Heart left ventricle (tissue), 16 donors: ENCODE measurements around the gene CTNNA3. TPM values are rescaled to one million over a fixed set of nuclear protein-coding genes. Genes with fewer than 3 reads are reported as not detected.
"Not testable (repeated sequence)": the region's sequence is repeated elsewhere in the genome, so short reads cannot be mapped to it uniquely, and the experiment has no call there.

ENCODE experiments used
- ATAC-seq, 4 donors: fragments of 200-7000 bp; cut with Tn5 transposase; one replicate each; pipeline ENCODE4 v1.9.1; 2020 to 2022; ENCODE audit warnings: moderate library complexity in 4 of 4, mild to moderate bottlenecking in 3 of 4, moderate number of reproducible peaks in 1 of 4
- DNase-seq, 5 donors: peaks; one replicate each; pipeline ENCODE4 v3.0.0-alpha.2; 2020
- H3K27ac ChIP-seq, 12 donors: fragments of 200-600 bp; sonication (generic) in 4 of 12; one replicate each; pipeline versions ENCODE4 v1.5.0 to v1.8.0; 2016 to 2022; ENCODE audit warnings: mild to moderate bottlenecking in 2 of 12
- H3K27me3 ChIP-seq, 9 donors: fragments of 200-600 bp; sonication (generic) in 2 of 9; one replicate each; pipeline versions ENCODE4 v1.5.1 to v1.8.0; 2016 to 2022; ENCODE audit warnings: mild to moderate bottlenecking in 3 of 9
- H3K36me3 ChIP-seq, 9 donors: fragments of 200-600 bp; sonication (generic) in 2 of 9; one replicate each; pipeline versions ENCODE4 v1.5.0 to v1.8.0; 2018 to 2022; ENCODE audit warnings: mild to moderate bottlenecking in 2 of 9
- H3K4me1 ChIP-seq, 12 donors: fragments of 200-600 bp; sonication (generic) in 4 of 12; one replicate each; pipeline versions ENCODE4 v1.5.0 to v1.8.0; 2016 to 2022; ENCODE audit warnings: mild to moderate bottlenecking in 3 of 12
- H3K4me3 ChIP-seq, 12 donors: fragments of 200-600 bp; sonication (generic) in 4 of 12; one replicate each; pipeline versions ENCODE4 v1.5.0 to v1.8.0; 2017 to 2022; ENCODE audit warnings: mild to moderate bottlenecking in 9 of 12, moderate library complexity in 4 of 12
- H3K9me3 ChIP-seq, 12 donors: fragments of 200-600 bp; sonication (generic) in 4 of 12; one replicate each; pipeline versions ENCODE4 v1.5.0 to v1.8.0; 2016 to 2022; ENCODE audit warnings: mild to moderate bottlenecking in 1 of 12
- POLR2A ChIP-seq, 2 donors: fragments of 450-650 bp; IDR thresholded peaks; one replicate each; pipeline ENCODE4 v1.6.1; 2017; ENCODE audit warnings: antibody characterized with exemption in 2 of 2, mild to moderate bottlenecking in 2 of 2, moderate library complexity in 2 of 2
- WGBS, 4 donors: extraction: QIAGEN DNeasy Blood & Tissue Kit in 2 of 4; methylation state at CpG; one replicate each; pipeline versions ENCODE4 v1.1.5 to v1.1.7; 2013 to 2018; 5-methylcytosine and 5-hydroxymethylcytosine counted together
- intact Hi-C, 10 donors: fragments of 100-400 bp; cut with DNase I; formaldehyde crosslinking; loops; one replicate each; pipeline versions ENCODE4 v1.11.1 to v1.14.2; 2022
- polyA plus RNA-seq, 2 donors: library from polyadenylated mRNA; stranded (reverse); fragments of 200-250 nt; gene quantifications; one replicate each; pipeline ENCODE4 v1.2.3, GENCODE V29; 2013
- total RNA-seq, 9 donors: library from RNA; depleted of rRNA in 2 of 9; stranded (reverse); fragments of >200 nt in 2 of 9; fragmentation: NEBNext Ultra II Directional in 3 of 9; extraction: Animal tissue kit (Norgen Biotek cat#: 25700) in 3 of 9; gene quantifications; one replicate each; pipeline versions ENCODE4 v1.1.0 to v1.2.4, GENCODE V29; 2016 to 2023
- TF ChIP-seq, protein P1 (sequence below), 12 donors: fragments of 200-600 bp; sonication (generic) in 4 of 12; IDR thresholded peaks; one replicate each; pipeline versions ENCODE4 v1.5.0 to v1.8.0; 2018 to 2022; ENCODE audit warnings: antibody characterized with exemption in 12 of 12, mild to moderate bottlenecking in 5 of 12
- donor health status: ischemic (EF 13 %, LVEDD 7.1; RV severe dilation, severe dysfunction).
- donor health status: healthy with polysubstance abuse.
- donor health status: DM: no; HTN: yes; CAD: no.
- donor health status: DM: no; HTN: no; CAD: no.
- donor health status: ischemic (EF 25% LVEDD 6.9; RV normal size, moderate dysfunction).
- donor health status: ischemic (EF 25% LVEDD 5.7; RV mildly dilated, moderate dysfunction).
- donor health status: healthy.
- donor health status: DM: yes; HTN: yes; CAD: no.
- donor health status: ischemic (EF 35%, LVEDD 5.7; RV mildly dilated, moderate dysfunction).
- donor health status: nonischemic (EF 11% LVEDD 7.7; RV severe dilation, severe dysfunction).
- donor health status: DM: yes; HTN: yes; CAD: no.
- donor health status: PGD.
- donor health status: ischemic (EF 29% LVEDD 5.4; RV normal size, mild dysfunction).
- donor health status: nonischemic (EF 23%, LVEDD 6.1; RV moderate dilation, normal function).

CTNNA3 gene
- total and polyA plus RNA-seq, 11 donors, result 4.8 to 200 (median 99.0) TPM

DNA sequence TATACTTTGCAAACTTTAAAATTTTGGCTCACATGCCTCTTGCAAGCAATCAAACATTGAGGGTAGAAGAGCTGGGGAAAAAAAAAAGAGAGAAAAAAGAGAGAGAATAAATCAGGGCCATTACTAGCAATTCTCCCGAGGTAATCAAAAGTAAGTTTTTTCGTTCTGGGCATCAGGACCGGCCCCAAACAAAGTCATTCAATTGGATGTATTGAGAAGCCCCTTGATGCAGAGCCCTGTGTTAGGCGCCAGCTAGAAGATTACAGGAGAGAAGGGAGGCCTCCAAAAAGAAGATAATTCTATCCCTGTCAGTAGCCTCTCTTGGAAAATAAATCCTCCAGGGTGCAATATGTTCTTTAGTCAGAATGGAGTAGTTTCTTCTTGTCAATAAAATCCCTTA is 2.2 kb upstream of the CTNNA3 start:
- ATAC-seq (no peak), DNase-seq (no peak)
- no peaks in the 10 kb centered on the region for H3K36me3 ChIP-seq
- H3K4me3 ChIP-seq, result no peak overlapping the region
- peaks cover 0 to 7% (median 0%) of the 10 kb centered on the region in 9 donors for H3K27me3 ChIP-seq
- TF ChIP-seq, protein P1, sequence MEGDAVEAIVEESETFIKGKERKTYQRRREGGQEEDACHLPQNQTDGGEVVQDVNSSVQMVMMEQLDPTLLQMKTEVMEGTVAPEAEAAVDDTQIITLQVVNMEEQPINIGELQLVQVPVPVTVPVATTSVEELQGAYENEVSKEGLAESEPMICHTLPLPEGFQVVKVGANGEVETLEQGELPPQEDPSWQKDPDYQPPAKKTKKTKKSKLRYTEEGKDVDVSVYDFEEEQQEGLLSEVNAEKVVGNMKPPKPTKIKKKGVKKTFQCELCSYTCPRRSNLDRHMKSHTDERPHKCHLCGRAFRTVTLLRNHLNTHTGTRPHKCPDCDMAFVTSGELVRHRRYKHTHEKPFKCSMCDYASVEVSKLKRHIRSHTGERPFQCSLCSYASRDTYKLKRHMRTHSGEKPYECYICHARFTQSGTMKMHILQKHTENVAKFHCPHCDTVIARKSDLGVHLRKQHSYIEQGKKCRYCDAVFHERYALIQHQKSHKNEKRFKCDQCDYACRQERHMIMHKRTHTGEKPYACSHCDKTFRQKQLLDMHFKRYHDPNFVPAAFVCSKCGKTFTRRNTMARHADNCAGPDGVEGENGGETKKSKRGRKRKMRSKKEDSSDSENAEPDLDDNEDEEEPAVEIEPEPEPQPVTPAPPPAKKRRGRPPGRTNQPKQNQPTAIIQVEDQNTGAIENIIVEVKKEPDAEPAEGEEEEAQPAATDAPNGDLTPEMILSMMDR (IDR thresholded peaks at IDR 0.05), result no peak
- no peak for TF ChIP-seq POLR2A (IDR thresholded peaks at IDR 0.05)
- peaks cover 0 to 21% (median 4%) of the 10 kb centered on the region in 12 donors for H3K4me1 ChIP-seq
- peaks cover 0 to 3% (median 0%) of the 10 kb centered on the region in 12 donors for H3K9me3 ChIP-seq
- 51 to 63% (median 59%) methylated on average over 4 of the region's 4 CpGs for WGBS, 4 donors
- intact Hi-C loops, result loop anchor here in 6 of 10 donors (1.0 to 5.0 kb wide), 5 partner anchors 36 to 81 kb away; no protein-coding TSS in a partner anchor
- peak overlapping the region in 2 of 12 donors; percentile 83 to 88 for H3K27ac ChIP-seq

DNA sequence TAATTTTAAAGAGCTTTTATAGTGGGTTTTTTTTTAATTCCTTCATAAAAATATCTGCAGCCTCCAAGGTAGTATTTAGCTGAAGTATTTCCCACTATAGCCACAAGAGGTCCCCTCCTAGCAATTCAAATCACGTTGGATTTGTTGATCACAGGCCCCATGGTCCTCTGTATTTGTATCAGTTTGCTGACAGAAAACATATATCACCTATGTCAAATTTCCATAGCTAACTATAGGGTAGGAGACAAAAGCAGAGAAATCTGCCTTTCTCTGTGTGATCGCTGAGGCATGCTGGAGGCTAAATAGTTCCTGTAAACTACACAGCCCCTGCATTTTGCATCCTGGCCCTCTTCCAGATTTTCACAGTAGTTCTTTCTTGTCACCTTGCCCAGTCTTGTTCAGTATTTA is 1.7 kb upstream of the CTNNA3 start:
- ATAC-seq (peak in 2 of 4 donors; percentile 50 to 64), DNase-seq (peak in 1 of 5 donors; percentile 10)
- H3K36me3 ChIP-seq, result no peaks in the 10 kb centered on the region
- no peak for TF ChIP-seq POLR2A (IDR thresholded peaks at IDR 0.05)
- TF ChIP-seq, protein P1 (IDR thresholded peaks at IDR 0.05), result peak; percentile 49 to 77 (median 68)
- peaks cover 0 to 21% (median 4%) of the 10 kb centered on the region in 12 donors for H3K4me1 ChIP-seq
- H3K9me3 ChIP-seq, result peaks cover 0 to 3% (median 0%) of the 10 kb centered on the region in 12 donors
- intact Hi-C loops, result loop anchor here (1.0 to 5.0 kb wide), 7 partner anchors 35 to 83 kb away; no protein-coding TSS in a partner anchor
- WGBS, 4 donors, result 0 to 5% (median 3%) methylated on average over 2 of the region's 2 CpGs
- peak overlapping the region in 3 of 12 donors; percentile 83 to 91 (median 88) for H3K27ac ChIP-seq
- peaks cover 0 to 7% (median 0%) of the 10 kb centered on the region in 9 donors for H3K27me3 ChIP-seq
- H3K4me3 ChIP-seq, result no peak overlapping the region

DNA sequence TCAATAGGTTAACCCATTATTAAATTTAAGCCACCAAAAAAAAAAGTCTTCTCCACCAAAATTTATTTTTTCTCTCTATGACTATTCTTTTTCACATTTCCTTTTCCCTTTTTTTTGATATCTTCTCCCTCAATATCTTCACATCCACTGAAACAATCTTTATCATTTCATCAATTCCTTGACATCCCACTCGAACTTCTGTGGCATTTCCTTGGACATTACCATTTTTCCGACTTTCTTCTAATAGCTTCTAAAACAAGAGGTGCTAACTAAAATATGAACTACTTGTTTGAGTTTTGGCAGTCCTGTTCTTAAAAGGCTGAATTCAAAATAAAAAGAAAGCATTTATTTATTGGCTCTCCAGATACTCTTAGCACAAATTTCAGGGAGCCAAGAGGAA is 684 bp upstream of the CTNNA3 start:
- DNase-seq (no peak), ATAC-seq (no peak)
- intact Hi-C loops, result loop anchor here in 8 of 10 donors (1.0 to 5.0 kb wide), 6 partner anchors 34 to 84 kb away; no protein-coding TSS in a partner anchor
- Histone ChIP-seq H3K4me3 (no peak overlapping the region), H3K4me1 (peaks cover 0 to 21% (median 4%) of the 10 kb centered on the region in 12 donors), H3K27ac (peak overlapping the region in 10 of 12 donors; percentile 22 to 91 (median 82)), H3K36me3 (no peaks in the 10 kb centered on the region), H3K9me3 (no peaks in the 10 kb centered on the region), H3K27me3 (peaks cover 0 to 7% (median 0%) of the 10 kb centered on the region in 9 donors)
- no peak for TF ChIP-seq POLR2A (IDR thresholded peaks at IDR 0.05)
- TF ChIP-seq, protein P1 (IDR thresholded peaks at IDR 0.05), result no peak
- WGBS, 4 donors, result 52 to 63% (median 53%) methylated on average over 2 of the region's 2 CpGs

DNA sequence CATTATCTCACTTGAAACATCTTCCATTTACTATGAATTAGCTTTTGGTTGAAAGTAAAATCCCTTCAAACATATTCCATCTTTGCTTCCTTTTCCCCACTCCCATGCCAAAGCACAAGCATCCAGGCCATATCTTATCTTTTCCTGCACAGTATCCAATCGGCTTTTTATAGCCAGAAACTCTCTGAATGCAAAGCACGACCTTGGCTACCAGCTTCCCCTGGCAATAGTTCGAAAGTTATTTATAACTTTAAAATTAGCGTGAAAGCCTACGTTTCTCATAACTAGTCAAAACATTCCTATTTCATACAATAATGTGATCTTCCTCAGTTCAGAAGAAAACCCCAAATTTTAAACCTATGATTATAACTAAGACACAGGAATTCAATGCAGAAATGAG is 440 bp downstream of the CTNNA3 start:
- H3K9me3 ChIP-seq, result no peaks in the 10 kb centered on the region
- H3K27me3 ChIP-seq, result peaks cover 0 to 7% (median 0%) of the 10 kb centered on the region in 9 donors
- 2 to 6% (median 3%) methylated on average over 5 of the region's 5 CpGs for WGBS, 4 donors
- DNase-seq, result peak in 2 of 5 donors; percentile 10 to 20
- no peaks in the 10 kb centered on the region for H3K36me3 ChIP-seq
- intact Hi-C loops, result loop anchor here in 4 of 10 donors (2.0 to 5.0 kb wide), 4 partner anchors 31 to 82 kb away; no protein-coding TSS in a partner anchor
- TF ChIP-seq, protein P1 (IDR thresholded peaks at IDR 0.05), result no peak
- TF ChIP-seq POLR2A (IDR thresholded peaks at IDR 0.05), result no peak
- peak; percentile 87 to 90 (median 88) for ATAC-seq
- H3K4me3 ChIP-seq, result peak overlapping the region; percentile 12 to 60 (median 46)
- peaks cover 0 to 21% (median 4%) of the 10 kb centered on the region in 12 donors for H3K4me1 ChIP-seq
- peak overlapping the region; percentile 62 to 91 (median 81) for H3K27ac ChIP-seq

DNA sequence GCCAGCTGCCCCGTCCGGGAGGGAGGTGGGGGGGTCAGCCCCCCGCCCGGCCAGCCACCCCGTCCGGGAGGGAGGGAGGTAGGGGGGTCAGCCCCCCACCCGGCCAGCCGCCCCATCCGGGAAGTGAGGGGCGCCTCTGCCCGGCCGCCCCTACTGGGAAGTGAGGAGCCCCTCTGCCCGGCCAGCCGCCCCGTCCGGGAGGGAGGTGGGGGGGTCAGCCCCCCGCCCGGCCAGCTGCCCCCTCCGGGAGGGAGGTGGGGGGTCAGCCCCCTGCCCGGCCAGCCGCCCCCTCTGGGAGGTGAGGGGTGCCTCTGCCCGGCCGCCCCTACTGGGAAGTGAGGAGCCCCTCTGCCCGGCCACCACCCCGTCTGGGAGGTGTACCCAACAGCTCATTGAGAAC is 4.1 kb downstream of the CTNNA3 start:
- DNase-seq, H3K36me3 ChIP-seq, H3K27ac ChIP-seq, ATAC-seq, H3K27me3 ChIP-seq, H3K9me3 ChIP-seq, H3K4me3 ChIP-seq, H3K4me1 ChIP-seq, intact Hi-C loops: not testable (repeated sequence)
- 94 to 95% methylated on average over 17 to 21 of the region's 25 CpGs; no CpG with 5 or more reads in 2 of the 4 donors for WGBS, 4 donors

DNA sequence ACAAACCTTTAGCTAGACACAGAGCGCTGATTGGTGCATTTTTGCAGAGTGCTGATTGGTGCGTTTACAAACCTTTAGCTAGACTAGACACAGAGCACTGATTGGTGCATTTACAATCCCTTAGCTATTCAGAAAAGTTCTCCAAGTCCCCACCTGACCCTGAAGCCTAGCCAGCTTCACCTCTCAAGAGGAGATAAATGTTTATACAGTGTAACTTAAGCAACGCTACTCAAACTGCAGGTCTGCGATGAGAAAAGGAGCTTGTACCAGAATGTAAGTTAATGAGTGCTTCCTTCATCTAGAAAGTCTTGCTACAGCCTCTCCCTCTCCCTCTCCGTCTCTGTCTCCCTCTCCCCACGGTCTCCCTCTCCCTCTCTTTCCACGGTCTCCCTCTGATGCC is 5.5 kb downstream of the CTNNA3 start:
- ATAC-seq, intact Hi-C loops: not testable (repeated sequence)
- 80 to 95% (median 90%) methylated on average over 7 of the region's 7 CpGs for WGBS, 4 donors

DNA sequence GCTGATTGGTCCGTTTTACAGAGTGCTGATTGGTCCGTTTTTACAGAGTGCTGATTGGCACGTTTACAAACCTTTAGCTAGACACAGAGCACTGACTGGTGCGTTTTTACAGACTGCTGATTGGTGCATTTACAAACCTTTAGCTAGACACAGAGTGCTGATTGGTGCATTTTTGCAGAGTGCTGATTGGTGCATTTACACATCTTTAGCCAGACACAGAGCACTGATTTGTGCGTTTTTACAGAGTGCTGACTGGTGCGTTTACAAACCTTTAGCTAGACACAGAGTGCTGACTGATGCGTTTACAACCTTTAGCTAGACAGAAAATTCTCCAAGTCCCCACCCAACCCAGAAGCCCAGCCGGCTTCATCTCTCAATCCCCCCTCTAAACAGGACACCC is 11.9 kb downstream of the CTNNA3 start:
- WGBS, 4 donors, result 94 to 95% (median 95%) methylated on average over 8 of the region's 8 CpGs
- DNase-seq, H3K36me3 ChIP-seq, H3K27ac ChIP-seq, H3K27me3 ChIP-seq, H3K4me3 ChIP-seq, H3K4me1 ChIP-seq, ATAC-seq, intact Hi-C loops: not testable (repeated sequence)
- peaks cover 0 to 22% (median 11%) of the 10 kb centered on the region in 12 donors for H3K9me3 ChIP-seq

More for the DNA sequence above, 5.5 kb downstream of the CTNNA3 start:
- H3K4me1 ChIP-seq, result peaks cover 0 to 14% (median 0%) of the 10 kb centered on the region in 12 donors
- not testable (repeated sequence) for H3K27ac ChIP-seq, DNase-seq, H3K27me3 ChIP-seq, H3K9me3 ChIP-seq, H3K36me3 ChIP-seq, H3K4me3 ChIP-seq
